NOMO-1 (cell line): Measurements from ENCODE around the gene RGN.
A peak's percentile ranks its signal among the peaks of the same experiment; 100 is the strongest.
"Not testable (repeated sequence)": the region's sequence is repeated elsewhere in the genome, so short reads cannot be mapped to it uniquely, and the experiment has no call there.

Experiments used
- DNase-seq, 2 experiments: peaks; one replicate each; lab custom pipeline; 2025; ENCODE audit not compliant: unreplicated experiment in 2 of 2; lab: John Stamatoyannopoulos, UW

The RGN gene

GRCh38 chrX:47078129-47079043, at the start of gene RGN:
RGN (plus strand) TSS chrX:47078443; CDS start chrX:47081145, 2,702 bp downstream.
- no peak for DNase-seq

GRCh38 chrX:47030339-47030738, 47.9 kb upstream of the RGN start:
- DNase-seq, result peak; percentile 3 to 35

GRCh38 chrX:47047989-47048388, 30.3 kb upstream of the RGN start:
- DNase-seq, result no peak

GRCh38 chrX:47059142-47059874, 18.9 kb upstream of the RGN start:
- no peak for DNase-seq

- no peak for DNase-seq
These were observed 17.5 kb upstream of the RGN start for GRCh38 chrX:47060708-47061107.

GRCh38 chrX:47061238-47061919, 16.9 kb upstream of the RGN start:
- no peak for DNase-seq

- DNase-seq, result no peak
These were observed 15.1 kb upstream of the RGN start for GRCh38 chrX:47063179-47063578.

GRCh38 chrX:47068214-47068613, 10.0 kb upstream of the RGN start:
- DNase-seq, result no peak

GRCh38 chrX:47068720-47069119, 9.5 kb upstream of the RGN start:
- DNase-seq, result no peak

- DNase-seq, result no peak
These were observed 2.1 kb downstream of the RGN start for GRCh38 chrX:47080215-47080914.

- DNase-seq, result no peak
These were observed 2.6 kb downstream of the RGN start for GRCh38 chrX:47080915-47081236.

- DNase-seq, result peak in 1 of 2 experiments; percentile 57
These were observed 13.0 kb downstream of the RGN start for GRCh38 chrX:47091149-47091775.

- DNase-seq, result peak in 1 of 2 experiments; percentile 24
These were observed 15.0 kb downstream of the RGN start for GRCh38 chrX:47093248-47093647.

GRCh38 chrX:47093860-47094259, 15.6 kb downstream of the RGN start:
- no peak for DNase-seq

- no peak for DNase-seq
These were observed 18.8 kb downstream of the RGN start for GRCh38 chrX:47097018-47097417.

GRCh38 chrX:47098338-47099094, 20.3 kb downstream of the RGN start:
- DNase-seq, result no peak

GRCh38 chrX:47101206-47101605, 23.0 kb downstream of the RGN start:
- DNase-seq, result no peak

- not testable (repeated sequence) for DNase-seq
These were observed 32.8 kb downstream of the RGN start for GRCh38 chrX:47110936-47111615.

- no peak for DNase-seq
These were observed 34.2 kb downstream of the RGN start for GRCh38 chrX:47112316-47112954.
